Mesothelial cell of epicardium (in vitro differentiated cells): Measurements from ENCODE around the gene MAML2. TPM values are rescaled to one million over a fixed set of nuclear protein-coding genes. Genes with fewer than 3 reads are reported as not detected.

Experiments used
- DNase-seq, 2 experiments: peaks; one replicate each; pipeline ENCODE4 v3.0.0; 2021; ENCODE audit warnings: low spot score in 2 of 2; ENCODE audit not compliant: unreplicated experiment in 2 of 2
- H3K27ac Mint-ChIP-seq: 2 replicates; pipeline ENCODE4 v1.8.0; 2021; ENCODE audit warnings: mixed read lengths
- H3K27me3 Mint-ChIP-seq: 2 replicates; pipeline ENCODE4 v1.8.0; 2021; ENCODE audit warnings: low read depth, mixed read lengths
- H3K36me3 Mint-ChIP-seq: 2 replicates; pipeline ENCODE4 v1.8.0; 2021; ENCODE audit warnings: mixed read lengths
- H3K4me1 Mint-ChIP-seq: 2 replicates; pipeline ENCODE4 v1.8.0; 2021; ENCODE audit warnings: mixed read lengths
- H3K4me3 Mint-ChIP-seq: 2 replicates; pipeline ENCODE4 v1.8.0; 2021; ENCODE audit warnings: mild to moderate bottlenecking, moderate library complexity, mixed read lengths
- H3K9me3 Mint-ChIP-seq: 2 replicates; pipeline ENCODE4 v1.8.0; 2021; ENCODE audit warnings: mixed read lengths
- CTCF ChIP-seq: fragments of 200-600 bp; sonication (generic); IDR thresholded peaks from one replicate; pipeline ENCODE4 v1.5.0; 2021; ENCODE audit warnings: antibody characterized with exemption; ENCODE audit not compliant: unreplicated experiment
- total RNA-seq: library from RNA; stranded (reverse); gene quantifications from 3 replicates; pipeline ENCODE4 v1.2.1, GENCODE V29; 2021

MAML2 gene
- total RNA-seq, 1 donor from 2014 or later = 38.3 TPM

GRCh38 chr11:96180341-96180740 lies 162.7 kb downstream of the MAML2 start:
- no peak overlapping the region for H3K27ac Mint-ChIP-seq
- H3K9me3 Mint-ChIP-seq = no peaks in the 10 kb centered on the region
- H3K27me3 Mint-ChIP-seq = no peaks in the 10 kb centered on the region
- H3K4me3 Mint-ChIP-seq = no peak overlapping the region
- peaks cover 4% of the 10 kb centered on the region for H3K36me3 Mint-ChIP-seq
- peaks cover 24% of the 10 kb centered on the region for H3K4me1 Mint-ChIP-seq
- no peak for TF ChIP-seq CTCF
- no peak for DNase-seq

GRCh38 chr11:96179905-96180304 lies 163.1 kb downstream of the MAML2 start:
- no peak for TF ChIP-seq CTCF
- no peak overlapping the region for H3K27ac Mint-ChIP-seq
- DNase-seq = no peak
- no peaks in the 10 kb centered on the region for H3K9me3 Mint-ChIP-seq
- peaks cover 4% of the 10 kb centered on the region for H3K36me3 Mint-ChIP-seq
- H3K4me1 Mint-ChIP-seq = peaks cover 24% of the 10 kb centered on the region
- no peak overlapping the region for H3K4me3 Mint-ChIP-seq
- no peaks in the 10 kb centered on the region for H3K27me3 Mint-ChIP-seq

- peaks cover 24% of the 10 kb centered on the region for H3K4me1 Mint-ChIP-seq
- DNase-seq = no peak
- TF ChIP-seq CTCF = no peak
- peaks cover 4% of the 10 kb centered on the region for H3K36me3 Mint-ChIP-seq
- H3K27ac Mint-ChIP-seq = no peak overlapping the region
- H3K4me3 Mint-ChIP-seq = no peak overlapping the region
- no peaks in the 10 kb centered on the region for H3K27me3 Mint-ChIP-seq
- H3K9me3 Mint-ChIP-seq = no peaks in the 10 kb centered on the region
Measured at GRCh38 chr11:96178887-96179279, 164.1 kb downstream of the MAML2 start.

- DNase-seq = no peak
- Mint-ChIP-seq H3K4me3 (no peak overlapping the region), H3K27me3 (no peaks in the 10 kb centered on the region), H3K4me1 (peaks cover 24% of the 10 kb centered on the region), H3K36me3 (peaks cover 5% of the 10 kb centered on the region), H3K9me3 (no peaks in the 10 kb centered on the region), H3K27ac (peak overlapping the region; percentile 51)
- no peak for TF ChIP-seq CTCF
Measured at GRCh38 chr11:96178049-96178886, 164.7 kb downstream of the MAML2 start.

- no peaks in the 10 kb centered on the region for H3K27me3 Mint-ChIP-seq
- no peaks in the 10 kb centered on the region for H3K9me3 Mint-ChIP-seq
- H3K4me3 Mint-ChIP-seq = no peak overlapping the region
- H3K4me1 Mint-ChIP-seq = peaks cover 24% of the 10 kb centered on the region
- H3K36me3 Mint-ChIP-seq = peaks cover 9% of the 10 kb centered on the region
- DNase-seq = no peak
- TF ChIP-seq CTCF = no peak
- no peak overlapping the region for H3K27ac Mint-ChIP-seq
Measured at GRCh38 chr11:96177146-96177545, 165.8 kb downstream of the MAML2 start.
